Myocyte (in vitro differentiated cells): ENCODE measurements around the gene RBFOX2. TPM values are rescaled to one million over a fixed set of nuclear protein-coding genes. Genes with fewer than 3 reads are reported as not detected.

Experiments
- DNase-seq: peaks from one replicate; pipeline ENCODE4 v3.0.0-alpha.2; 2012; ENCODE audit warnings: low read depth
- total RNA-seq: library from RNA; depleted of rRNA; stranded (reverse); fragments of >200 nt; gene quantifications from 2 replicates; pipeline ENCODE4 v1.2.3, GENCODE V29; 2014

Gene RBFOX2
- total RNA-seq, 1 donor from 2014 or later, result 179 TPM

DNA sequence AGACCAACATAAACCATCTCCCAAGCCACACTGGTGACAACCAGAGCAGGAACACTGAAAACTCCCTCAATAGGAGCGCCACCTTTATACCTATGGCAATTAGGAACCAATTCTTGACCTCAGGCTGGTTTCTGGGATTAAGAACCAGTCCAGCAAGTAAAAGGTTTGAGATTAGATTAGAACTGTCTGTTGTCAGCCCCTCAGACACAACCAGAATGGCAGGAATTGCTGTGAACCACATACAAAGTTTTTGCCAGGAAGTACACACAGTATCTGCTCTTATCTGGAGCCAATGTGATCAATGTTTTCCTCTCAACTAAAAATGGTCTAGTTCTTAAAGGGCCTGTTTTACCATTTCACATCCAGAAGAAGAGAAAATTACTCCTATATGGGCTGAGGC lies 55.2 kb downstream of the RBFOX2 start:
- no peak for DNase-seq

DNA sequence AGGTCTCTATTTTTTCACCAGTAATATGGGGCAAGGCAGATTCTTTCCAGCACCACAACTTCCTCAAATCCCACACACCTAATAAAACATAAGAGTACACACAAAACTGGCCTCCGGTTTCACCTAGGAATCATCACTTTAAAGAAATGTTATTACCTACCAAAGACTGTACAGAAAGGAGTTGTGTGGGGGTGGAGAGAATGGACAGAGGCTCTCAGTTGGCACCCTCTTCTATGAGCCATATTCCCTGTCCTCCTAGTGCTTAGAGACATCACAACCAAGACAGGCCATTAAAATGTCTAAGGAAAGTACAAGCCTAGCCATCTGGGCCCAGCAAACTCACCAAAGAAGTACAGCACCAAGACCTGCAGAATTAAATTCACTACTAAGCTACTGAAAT lies 56.1 kb downstream of the RBFOX2 start:
- no peak for DNase-seq

DNA sequence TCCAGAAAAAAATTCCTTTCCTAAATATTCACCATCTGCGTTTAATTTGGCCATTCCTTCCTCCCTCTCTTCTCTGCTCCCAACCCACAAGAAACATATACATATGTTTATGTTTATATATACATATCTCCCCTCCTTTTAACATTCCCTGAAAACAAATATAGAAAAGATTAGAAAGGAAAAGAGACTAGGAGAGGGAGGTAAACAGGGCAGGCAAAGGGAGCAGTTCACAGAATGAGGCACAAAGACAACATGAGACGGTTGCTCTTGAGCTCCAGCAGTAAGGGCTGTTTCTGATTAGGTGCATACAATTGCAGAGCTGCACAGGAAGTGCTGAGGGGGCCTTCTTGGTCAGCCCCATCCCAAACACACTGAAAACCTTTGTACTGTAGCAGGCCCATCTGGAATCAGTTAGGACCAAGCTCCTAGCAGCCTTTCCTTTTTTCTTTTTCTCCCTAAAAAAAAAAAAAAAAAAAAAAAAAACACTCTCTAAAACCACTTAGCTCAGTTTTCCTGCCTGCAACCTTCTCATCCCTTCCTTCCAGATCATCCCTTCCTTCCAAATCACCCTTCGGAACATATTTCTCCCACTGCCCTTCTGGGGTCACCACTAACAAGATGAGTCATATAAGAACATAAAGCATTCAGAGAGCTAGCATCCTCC lies 57.0 kb downstream of the RBFOX2 start:
- no peak for DNase-seq

DNA sequence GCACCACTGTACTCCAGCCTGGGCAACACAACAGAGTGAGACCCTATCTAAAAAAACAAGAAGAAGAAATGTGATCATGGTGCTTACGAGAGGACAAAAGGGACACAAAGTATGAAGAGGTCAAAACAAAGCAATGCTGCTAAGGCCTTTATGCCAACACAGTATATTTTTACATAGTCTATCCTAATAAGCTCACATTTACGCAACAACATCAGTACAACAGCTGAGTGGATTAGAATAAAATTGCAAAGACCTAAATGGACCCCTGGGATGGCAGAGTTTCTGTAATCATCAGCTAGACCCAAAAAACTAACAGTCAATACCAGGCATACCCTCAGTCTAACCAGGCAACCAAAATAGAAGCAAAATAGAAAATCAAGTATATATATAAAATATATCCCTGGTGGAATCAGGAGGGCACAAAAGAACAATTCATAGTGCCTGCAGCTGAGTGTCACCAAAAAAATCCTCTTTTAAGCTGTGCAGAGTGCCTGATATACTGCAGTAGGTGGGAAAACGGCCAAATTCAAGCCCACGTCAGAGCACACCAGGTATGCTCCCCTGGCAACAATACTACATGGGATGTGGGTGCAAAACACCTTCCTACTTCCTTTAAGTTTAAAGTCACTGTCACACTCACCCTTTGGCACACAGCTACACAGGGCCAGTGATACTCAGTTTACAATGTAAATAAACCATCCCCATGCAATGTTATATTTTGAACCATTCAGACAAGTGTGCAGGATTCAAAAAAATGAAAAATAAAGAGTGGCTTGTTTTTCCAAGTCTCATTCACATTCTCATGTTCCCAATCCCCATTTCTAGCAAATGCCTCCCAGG lies 57.8 kb downstream of the RBFOX2 start:
- DNase-seq, result no peak

DNA sequence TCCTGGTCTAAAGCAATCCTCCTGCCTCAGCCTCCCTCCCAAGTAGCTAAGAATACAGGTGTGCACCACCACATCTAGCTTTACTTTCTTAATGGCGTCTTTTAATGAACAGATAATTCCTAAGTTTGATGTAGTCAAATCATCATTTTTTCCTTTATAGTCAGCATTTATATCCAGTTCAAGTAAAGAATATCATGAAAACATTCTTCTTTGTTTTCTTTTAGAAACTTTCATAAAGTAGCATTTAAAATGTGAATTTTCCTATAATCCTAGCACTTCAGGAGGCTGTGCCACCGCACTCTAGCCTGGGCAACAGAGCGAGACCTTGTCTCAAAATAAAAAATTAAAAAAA lies 61.6 kb downstream of the RBFOX2 start:
- DNase-seq, result no peak

DNA sequence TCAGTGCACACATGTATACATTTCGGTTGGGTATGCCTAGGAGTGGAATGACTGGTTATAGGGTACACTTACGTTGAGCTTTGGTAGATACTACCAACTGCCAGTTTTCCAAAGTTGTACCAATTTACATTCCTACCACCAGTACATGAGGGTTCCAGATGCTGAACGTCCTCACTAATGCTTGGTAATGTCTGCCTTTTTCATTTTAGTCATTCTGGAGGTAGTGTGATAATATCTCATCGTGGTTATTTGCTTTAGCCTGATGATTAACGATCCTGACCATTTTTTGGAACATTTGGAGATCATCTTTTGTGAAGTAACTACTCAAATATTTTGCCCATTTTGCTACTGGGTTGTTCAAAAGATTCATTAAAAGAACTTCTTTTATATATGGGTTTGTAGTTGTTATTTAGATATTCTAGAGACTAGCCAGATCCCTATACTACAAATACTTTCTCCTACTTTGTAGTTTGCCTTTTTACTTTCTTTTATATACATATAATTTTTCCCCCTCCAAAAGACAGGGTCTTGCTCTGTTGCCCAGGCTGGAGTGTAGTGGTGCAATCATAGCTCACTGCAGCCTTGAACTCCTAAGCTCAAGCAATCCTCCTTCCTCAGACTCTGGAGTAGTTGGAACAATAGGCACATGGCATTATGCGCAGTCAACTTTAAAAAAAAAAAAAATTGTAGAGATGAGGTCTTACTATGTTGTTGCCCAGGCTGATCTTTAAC lies 62.1 kb downstream of the RBFOX2 start:
- DNase-seq, result no peak

DNA sequence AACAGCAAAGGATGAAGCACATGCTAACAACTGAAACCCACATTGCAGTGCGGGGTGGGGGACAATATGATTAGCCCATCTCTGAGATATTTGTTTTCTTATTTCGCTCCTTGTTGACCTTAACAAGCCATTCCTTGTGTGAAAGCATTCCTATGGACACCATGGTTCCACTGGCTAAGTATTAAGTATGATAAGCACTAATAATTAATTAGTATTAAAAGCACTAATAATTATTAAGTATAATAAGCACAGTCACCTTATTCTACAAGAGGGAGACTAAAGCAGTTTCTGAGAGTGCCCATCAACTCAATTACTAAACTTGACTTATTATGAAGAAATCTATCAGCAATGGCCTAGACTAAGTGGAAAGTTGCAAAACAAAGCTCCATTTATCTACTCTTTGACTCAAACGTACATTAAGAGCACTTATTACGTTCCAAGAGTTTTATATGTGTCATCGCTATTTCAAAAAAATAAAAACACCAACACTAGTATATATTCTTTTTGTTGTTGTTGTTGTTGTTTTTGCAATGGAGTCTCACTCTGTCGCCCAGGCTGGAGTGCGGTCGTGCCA lies 65.3 kb downstream of the RBFOX2 start:
- no peak for DNase-seq

DNA sequence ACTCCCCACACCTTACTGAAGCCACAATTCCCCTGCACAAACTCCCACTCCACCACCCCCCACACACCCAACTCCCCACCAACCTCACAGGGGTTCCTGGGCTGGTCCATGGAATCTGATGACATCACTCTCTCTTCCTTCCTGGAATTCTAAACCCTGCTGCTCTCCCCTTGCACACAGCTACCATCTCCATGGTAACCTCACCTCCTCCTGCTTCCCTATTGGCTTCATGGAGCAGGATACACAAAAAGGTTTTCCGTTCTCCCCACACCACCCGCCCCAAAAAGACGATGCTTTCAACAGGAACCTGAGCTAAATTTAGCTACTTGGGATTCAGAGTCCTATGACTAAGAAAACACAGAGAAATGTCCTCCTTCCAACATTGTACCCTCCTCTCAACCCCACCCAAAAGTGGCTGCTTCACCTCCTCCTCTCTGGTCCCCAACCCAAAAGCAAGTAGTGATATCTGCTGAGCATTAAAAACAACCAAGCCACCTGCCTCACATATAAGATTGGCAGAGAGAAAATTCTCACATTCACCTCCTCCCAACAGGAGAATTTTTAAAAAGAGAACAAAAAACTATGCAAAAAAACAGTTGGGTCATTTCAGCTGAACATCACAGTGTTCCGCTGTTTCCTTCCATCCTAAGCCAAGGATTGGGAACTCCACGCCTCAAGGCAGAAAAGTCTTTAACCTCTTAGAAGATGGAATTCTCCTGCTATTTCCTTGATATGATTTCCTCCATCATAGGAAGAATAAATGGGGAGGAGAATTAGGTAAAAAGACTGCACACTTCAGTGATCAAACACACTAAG lies 66.9 kb downstream of the RBFOX2 start:
- peak; percentile 66 for DNase-seq

DNA sequence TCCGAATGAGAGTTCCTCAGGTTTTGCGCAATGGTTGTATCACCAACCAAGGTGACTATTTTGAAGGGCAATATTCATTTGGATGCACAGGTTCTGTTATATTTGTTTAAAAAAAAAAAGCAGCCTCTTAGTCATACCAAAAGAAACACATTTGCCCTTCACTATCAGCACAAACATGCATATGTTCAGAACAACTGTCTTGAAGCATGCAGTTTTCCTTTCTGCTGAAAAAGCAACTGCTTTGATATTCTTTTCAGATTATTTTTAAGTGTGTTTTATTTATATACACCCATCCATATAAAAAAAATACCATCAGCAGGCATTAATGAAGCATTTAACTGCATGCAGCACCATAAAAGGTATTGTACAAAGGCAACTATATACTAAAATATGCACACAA lies 67.8 kb downstream of the RBFOX2 start:
- DNase-seq, result no peak

DNA sequence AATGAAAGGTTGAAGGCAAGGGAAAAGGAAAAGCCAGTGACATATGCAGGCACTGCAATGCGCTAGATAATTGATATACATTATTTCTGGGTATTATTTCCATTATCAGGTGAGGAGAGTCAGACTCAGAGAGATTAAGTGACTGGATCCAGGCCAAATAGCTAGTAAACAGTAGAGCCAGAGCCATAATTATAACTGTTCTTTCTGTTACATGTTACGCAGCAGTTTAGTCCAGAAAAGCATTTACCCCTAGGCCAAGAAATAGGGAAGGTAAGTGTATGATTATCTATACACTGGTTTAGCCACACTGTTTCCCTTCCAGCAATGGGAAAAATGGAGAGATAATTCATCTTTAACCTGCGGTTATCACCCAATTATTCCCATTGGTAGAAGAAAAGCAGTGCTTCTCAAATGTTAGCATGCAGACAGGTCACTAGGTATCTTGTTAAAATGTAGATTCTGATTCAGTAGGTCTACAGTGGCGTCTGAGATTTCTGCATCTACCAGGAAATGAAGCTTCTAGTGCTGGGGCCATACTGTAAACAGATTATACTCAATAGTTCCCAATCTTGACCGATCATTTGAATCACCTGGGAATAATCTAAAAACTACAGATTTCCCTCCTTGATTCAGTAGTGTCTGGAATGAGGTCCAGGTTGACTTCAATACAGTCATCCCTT lies 69.4 kb downstream of the RBFOX2 start:
- DNase-seq, result no peak

DNA sequence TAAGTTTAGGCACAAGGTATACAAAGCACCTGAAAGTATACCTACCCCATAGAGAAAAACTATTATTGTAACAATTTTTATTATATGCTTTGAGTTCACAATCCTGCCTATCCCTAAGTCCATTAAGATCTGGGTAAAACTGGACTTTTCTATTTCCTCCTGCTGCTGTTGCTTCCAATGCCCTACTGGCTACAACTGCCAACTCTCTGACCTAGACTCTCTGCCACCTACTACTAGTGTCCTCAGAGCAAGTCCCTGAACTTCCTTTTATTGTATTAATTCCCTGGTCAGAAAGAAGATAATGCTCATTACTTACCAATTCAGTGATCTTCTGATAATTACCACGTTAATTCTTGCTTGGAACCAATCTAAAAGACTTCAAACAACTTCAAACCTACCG lies 70.3 kb downstream of the RBFOX2 start:
- DNase-seq, result no peak

DNA sequence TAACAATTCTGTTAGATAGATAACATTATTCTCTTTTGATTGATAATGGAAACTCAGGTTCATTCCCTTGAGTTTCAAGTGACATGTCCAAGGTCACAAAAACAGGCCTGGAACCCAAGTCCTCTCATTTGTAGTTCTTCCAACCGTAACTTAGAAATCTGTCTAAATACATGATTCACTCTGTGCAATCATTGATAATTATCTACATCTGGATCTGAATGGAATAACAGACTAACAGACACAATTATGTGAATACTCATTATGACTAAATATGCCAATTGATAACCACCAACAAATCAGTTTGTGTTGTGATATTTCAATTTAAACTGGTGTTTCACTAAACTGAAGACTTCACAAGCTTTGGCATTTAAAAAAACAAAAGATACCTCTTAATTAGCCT lies 71.0 kb downstream of the RBFOX2 start:
- no peak for DNase-seq

DNA sequence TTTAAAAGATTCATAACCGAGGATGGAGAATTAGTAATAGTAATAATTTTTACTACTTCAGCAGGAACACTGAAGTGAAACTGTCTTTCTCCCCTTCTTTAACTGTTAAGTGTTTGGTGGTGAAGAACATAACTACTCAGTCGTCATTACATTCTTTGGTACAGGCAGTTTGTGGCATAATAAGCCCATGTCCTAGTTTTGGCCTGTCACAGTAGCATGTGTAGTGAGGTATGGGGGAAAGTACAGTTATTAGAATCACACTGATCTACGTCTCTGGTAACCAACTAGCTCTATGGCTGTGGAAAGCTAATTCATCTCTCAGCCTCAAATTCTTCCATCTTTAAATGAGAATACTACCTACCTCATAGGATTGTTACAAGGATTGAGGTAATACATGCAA lies 71.8 kb downstream of the RBFOX2 start:
- no peak for DNase-seq

DNA sequence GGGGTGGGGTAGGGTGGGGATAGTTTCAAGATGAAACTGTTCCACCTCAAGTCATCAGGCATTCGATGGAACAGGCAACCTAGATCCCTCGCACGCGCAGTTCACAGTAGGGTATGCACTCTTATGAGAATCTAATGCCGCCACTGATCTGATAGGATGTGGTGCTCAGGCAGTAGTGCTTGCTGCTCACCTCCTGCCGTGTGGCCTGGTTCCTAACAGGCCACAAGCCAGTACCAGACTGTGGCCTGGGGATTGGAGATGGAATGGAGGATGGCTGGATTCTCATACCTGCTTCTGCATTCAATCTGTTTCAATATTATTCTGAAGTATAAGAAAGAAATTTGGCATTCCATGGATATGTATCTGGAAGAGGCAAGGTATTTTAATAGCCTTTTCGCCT lies 73.1 kb downstream of the RBFOX2 start:
- DNase-seq, result no peak

DNA sequence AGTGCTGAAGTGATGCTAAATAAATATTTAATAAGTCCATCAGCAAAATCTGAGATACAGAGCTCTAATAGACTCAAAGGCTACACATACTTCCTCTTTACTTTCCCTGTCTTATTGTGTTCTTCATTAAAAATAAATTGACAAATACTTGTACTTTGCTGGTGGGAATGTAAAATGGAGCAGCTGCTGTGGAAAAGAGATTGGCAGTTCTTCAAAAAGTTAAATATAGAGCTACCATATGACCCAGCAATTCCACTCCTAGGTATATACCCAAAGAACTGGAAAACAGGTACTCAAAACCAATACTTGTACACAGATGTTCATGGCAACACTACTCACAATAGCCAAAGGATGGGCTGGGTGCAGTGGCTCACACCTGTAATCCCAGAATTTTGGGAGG lies 76.0 kb downstream of the RBFOX2 start:
- peak; percentile 31 for DNase-seq

DNA sequence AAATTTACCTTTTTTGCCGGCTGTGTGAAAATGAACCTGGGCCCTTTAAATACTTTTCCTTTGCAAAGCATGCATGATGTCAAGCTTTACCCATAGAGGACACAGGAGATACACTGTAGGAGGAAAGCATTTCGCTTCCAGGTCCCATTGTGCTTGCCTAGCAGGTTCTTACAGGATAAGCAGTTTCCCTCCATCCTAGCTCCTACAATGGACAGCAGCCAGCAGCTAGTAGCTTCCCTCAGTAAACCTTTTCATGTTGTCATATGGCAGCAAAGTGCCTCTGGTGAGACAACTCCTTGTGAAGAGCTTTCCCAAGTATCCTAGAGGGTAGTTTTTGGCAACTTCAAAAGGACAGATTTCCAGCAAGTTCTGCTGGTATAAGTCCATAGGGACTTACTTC lies 78.4 kb downstream of the RBFOX2 start:
- DNase-seq, result no peak

DNA sequence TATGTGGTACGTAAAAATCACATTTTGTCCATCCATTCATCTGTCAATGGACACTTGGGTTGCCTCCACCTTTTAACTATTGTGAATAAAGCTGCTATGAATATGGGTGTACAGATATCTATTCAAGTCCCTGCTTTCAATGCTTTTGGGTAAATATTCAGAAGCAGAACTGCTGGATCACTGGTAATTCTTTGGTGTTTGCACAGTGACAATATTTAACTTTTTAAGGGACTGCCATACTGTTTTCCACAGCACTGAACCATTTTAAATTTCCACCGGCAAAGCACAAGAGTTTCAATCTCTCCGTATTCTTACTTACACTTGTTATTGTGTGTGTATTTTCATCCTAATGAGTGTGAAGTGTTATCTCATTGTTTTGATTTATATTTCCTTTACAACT lies 79.4 kb downstream of the RBFOX2 start:
- no peak for DNase-seq

DNA sequence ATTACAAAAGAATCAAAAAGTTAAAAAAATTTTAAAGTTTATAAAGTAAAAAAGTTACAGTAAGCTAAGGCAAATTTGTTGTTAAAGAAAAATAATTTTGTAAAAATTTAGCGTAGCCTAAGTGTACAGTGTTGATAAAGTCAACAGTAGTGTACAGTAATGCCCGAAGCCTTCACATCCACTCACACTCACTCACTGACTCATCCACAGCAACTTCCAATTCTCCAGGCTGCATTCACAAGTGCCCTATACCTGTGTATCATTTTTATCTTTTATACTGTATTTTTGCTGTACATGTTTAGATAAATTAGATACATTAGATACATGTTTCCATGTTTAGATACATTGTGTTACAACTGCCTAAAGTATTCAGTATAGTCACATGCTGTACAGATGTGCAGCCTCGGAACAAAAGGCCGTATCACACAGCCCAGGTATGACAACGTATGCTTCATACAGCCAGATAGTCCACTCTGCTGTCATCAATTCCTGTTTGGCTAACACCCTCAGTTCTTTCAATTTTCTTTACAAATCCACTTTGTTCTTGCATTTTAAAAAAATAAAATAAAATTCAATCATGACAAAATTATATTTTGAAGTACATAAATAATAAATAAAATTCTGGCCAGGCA lies 80.7 kb downstream of the RBFOX2 start:
- no peak for DNase-seq

DNA sequence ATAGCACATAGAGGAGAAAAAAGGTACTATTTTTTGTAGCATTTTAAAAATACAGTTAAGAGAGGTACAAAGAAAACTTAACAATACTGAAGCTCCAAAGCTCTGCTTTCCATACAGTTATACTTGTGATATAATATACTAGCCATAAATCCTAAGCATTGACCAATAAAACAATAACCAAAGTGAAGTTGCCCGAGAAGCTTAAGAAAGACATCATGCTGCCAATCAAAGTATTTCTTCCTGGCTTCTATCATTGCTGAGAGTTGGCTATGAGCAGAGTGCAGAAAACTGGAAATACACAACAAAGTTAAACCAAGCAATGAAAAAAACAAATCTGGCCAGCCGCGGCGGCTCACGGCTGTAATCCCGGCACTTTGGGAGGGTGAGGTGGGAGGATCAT lies 84.2 kb downstream of the RBFOX2 start:
- DNase-seq, result no peak

DNA sequence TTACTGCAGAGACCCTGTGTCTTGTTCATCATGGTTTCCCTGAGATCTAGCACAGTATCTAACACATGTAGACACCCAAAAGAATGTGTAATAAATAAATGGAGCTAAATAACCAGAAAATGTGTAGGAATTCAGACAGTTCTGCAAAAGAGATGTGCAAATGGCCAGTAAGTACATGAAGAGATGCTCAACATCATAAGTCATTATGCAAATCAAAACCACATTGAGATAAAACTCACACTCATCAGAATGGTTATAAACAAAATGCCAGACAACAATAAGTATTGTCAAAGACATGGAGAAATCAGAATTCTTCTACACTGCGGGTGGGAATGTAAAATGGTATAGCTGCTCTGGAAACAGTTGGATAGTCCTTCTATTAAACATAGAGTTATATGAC lies 88.5 kb downstream of the RBFOX2 start:
- DNase-seq, result no peak
